HG03432 (cell line): ENCODE results near the gene ST6GALNAC3.
A peak's percentile ranks its signal among the peaks of the same experiment; 100 is the strongest.

Source experiments
- ATAC-seq: cut with Tn5 transposase; IDR thresholded peaks from one replicate; pipeline ENCODE4 v1.9.1; 2021; ENCODE audit warnings: mild to moderate bottlenecking, moderate library complexity; ENCODE audit not compliant: unreplicated experiment

ST6GALNAC3 gene

GRCh38 chr1:76140227-76140626 lies 65.7 kb downstream of the ST6GALNAC3 start:
- ATAC-seq: no peak

- no peak for ATAC-seq
These were observed 67.4 kb downstream of the ST6GALNAC3 start for GRCh38 chr1:76141929-76142328.

DNA sequence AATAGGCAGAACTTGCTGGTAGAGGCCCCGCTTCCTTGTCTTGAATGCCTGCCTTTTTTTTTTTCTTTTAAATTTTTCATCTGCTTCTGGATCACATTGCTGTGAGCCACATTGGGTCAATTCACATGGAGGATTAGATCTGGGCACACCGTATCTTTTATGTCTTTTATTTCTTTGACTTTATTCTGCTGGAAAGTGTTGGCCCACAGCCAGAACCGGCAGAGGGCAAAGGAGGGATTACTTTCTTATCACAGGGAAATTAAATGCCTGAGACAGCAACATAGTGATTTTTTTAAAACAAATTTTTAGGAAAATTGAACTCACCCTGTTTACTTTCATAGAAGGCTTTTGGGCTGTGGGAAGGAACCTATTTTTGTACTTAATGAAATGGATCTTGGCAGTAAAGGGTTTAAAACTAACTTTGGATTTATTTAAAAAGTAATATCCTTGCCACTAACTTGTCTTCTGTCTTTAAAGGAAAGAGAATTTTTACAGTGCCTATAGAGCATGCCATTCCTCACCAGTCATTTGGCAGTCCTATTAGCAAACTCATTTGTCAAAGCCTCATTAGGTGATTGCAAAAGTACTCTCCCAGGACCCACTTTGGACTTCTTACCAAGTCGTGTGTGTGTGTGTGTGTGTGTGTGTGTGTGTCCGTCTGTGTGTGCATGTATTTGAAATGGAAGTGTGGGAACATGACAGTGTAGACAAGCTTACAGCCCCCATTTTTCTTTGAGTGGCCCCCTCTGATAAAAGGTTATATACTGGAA lies 68.4 kb downstream of the ST6GALNAC3 start:
- no peak for ATAC-seq

DNA sequence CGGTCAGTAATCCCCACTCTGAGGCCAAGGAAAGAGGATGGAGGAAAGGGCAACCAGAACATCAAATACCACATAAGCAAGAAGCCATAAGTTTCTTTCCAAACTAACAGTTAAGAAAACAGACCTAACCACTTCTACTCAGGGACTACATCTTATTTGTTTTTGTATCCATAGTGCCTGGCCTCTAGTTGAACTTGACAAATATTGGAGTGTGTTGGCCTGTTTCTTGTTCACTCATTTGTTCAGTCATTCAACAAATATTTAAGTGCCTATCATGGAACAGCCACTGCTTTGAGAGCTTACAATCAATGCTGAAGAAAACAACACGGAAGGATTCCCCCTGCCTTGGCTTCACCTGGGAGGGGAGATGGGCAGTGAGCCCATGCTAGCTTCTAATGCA lies 69.7 kb downstream of the ST6GALNAC3 start:
- ATAC-seq: no peak

GRCh38 chr1:76145332-76145731 lies 70.8 kb downstream of the ST6GALNAC3 start:
- no peak for ATAC-seq

DNA sequence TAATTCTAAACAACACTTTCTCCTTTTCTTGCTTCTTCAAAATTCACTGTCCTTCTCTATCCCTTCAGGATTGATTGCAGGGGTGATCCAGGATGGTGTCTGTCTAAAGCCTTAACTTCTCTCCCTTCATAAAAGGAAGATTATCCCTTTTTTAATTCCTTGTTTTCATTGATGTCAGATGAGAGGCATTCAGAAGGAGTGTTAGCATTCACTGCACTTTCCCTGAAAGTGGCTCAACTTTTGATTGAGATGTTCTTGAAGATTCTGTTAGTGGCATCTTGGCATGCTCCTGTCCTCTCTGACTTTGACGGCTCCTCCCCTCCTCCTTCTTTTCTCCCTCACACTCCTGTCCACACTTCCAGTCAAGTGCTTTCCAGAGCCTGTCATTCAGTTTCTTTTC lies 71.6 kb downstream of the ST6GALNAC3 start:
- ATAC-seq: no peak

GRCh38 chr1:76147917-76148316 lies 73.4 kb downstream of the ST6GALNAC3 start:
- ATAC-seq: no peak

DNA sequence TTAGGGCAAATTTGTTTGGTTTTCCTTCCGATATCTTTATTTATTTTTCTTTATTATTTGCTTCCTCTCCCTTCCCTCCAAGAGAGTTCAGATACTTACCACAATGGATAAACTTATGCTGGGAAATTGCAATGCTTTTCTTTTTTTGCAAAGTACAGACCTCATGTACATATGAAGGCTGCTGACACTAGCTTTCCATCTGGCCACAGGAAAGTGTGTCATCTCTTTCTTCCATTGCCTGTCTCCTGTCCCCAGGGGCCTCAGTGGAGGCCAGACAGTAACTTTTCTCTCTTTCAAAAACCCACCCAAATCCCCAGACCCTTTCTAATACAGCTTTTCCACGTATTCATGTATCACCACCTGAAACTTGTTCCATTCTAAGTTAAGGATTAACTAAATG lies 73.9 kb downstream of the ST6GALNAC3 start:
- no peak for ATAC-seq

- ATAC-seq: peak; percentile 2
These were observed 79.3 kb downstream of the ST6GALNAC3 start for GRCh38 chr1:76153841-76154205.

DNA sequence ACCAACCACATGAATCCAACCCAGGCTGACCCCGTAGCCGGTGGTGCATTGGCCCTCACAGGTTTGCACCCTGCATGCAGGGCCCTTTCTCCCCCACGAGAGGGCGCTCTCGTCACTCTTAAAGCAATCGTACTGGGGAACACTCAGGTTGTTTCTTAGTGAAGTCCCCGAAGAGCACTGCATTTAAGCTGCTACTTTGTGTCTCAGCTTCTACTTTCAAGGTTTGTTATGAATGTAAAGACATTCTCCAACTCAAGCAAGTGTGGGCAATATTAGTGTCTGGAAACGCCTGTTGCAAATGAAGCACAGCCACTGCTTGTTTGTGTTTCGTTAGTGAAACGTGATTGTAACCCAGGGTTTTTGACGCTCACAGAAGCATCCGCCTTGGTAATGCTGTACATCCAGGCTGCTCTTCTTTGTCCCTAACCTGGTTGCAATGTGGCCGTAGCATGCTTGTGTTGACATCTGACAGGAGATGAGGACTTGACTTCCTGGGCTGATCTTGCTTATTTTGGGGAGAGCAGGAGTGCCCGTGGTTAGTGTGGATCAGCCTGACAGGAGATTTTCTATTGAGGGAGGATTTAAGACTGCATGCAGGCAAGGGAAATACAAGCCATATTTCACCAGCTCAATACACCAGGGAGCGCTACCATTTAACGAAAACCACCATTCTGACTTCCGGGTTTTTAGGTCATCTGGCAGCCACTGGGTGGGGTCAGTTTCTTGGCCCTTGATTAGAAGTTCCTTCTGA lies 79.8 kb downstream of the ST6GALNAC3 start:
- ATAC-seq: peak; percentile 95

DNA sequence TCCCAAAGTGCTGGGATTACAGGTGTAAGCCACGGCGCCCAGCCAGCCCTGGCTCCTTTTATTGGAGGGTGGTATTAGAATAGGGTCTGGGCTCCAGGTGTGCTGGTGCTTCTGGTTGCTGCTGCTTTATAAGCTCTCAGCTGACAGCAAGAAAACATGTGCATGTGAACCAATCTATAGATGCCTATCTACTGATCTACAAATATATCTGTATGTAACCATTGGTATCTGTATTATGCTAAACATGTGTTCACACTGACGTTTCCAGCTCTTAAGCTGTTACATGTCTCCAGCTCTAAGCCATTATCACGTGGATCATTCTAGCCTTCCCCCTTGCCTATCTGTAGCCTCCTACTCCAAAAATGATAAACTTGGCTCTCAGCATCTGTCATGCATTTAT lies 82.4 kb downstream of the ST6GALNAC3 start:
- no peak for ATAC-seq

DNA sequence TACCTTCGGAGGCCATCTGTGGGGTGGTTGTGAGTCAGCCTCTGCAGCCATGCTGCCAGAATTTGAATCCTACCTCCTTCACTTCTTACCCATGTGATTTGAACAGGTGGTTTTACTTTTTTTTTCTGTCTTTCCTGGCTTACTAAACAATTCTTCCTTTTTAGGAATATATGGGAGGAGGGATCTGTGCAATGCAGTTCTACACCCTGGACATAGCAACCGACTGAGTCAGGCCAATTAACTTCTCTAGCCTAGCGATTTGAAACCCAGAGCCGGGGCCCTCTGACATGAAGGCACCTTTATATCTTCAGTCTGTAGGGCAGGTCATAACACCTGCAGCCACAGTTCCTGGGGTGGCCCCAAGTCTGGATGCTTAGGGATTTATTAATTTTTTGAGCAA lies 83.6 kb downstream of the ST6GALNAC3 start:
- ATAC-seq: no peak

DNA sequence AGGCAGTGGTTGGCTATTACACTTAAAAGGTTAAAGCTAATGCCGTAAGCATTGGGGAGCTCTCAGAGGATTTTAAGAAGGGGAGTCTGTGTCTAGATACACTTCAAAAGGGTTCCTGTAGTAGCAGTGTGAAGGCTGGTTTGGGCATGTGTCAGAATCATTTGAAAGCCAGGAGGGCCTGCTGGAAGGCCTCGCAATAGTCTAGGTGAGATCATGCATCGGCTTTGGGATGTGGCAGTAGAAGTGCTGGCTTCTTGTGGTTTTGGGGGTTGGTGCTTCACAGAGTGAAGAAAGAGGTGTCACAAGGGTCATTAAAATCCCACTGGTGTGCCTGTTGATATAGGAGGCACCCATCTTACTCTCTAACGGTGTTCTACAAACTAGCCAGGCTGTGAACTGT lies 85.7 kb downstream of the ST6GALNAC3 start:
- no peak for ATAC-seq

DNA sequence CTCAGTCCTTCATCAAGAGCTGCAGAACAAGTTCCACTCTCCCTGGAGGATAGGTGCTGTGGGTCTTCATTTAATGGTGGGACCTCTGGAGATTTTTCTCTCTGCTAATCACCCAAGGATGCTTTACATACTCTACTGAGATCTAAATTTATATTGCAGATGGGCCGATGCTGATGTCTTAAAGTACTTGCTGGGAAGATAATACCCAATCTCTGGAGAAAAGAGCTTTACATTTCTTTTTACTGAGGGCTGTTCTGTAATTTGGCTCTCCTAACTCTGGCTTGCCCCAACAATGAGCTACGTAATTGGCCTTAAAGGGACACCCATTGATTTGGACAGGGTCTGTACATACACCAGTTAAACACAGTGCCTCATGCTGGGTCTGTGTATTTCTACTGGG lies 86.9 kb downstream of the ST6GALNAC3 start:
- no peak for ATAC-seq

DNA sequence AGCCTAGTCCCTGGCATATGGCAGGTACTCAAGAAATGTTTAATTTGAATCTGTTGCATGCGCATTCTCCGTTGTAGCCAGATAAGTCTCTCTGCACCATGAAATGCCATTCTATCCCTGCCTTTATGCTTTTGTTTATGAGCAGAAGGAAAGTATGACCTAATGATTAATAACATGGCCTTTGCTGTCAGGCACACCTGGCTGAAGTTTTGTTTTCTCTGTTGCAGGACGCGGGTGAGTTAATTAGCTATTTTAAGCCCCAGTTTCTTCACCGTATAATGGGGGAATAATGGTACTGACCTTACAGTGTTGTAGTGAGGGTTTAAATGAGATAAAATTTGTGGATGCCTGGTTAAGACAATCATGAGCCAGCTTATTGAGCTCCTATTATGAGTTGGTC lies 87.7 kb downstream of the ST6GALNAC3 start:
- no peak for ATAC-seq

- ATAC-seq: no peak
These were observed 89.6 kb downstream of the ST6GALNAC3 start for GRCh38 chr1:76164165-76164564.

- ATAC-seq: no peak
These were observed 95.5 kb downstream of the ST6GALNAC3 start for GRCh38 chr1:76170084-76170483.

DNA sequence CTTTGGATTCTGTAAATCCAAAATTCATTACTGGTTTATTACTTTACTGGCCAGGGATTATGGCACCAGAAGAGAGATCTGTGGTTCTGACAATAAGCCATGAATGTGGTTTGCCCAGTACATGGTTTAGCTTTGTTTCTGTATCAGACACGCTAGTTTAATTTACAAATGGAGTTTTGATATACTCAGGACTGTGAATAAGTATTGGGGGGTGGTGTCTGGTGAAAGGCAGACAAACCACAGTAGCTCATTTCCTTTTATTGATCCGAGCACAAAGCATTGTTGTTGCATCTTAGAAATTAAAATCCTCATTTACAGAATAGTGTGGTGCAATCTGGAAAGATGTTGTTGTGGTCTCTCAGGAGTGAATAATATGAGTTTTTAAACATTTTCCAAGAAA lies 96.0 kb downstream of the ST6GALNAC3 start:
- no peak for ATAC-seq

- ATAC-seq: no peak
These were observed 101.5 kb downstream of the ST6GALNAC3 start for GRCh38 chr1:76176000-76176399.

DNA sequence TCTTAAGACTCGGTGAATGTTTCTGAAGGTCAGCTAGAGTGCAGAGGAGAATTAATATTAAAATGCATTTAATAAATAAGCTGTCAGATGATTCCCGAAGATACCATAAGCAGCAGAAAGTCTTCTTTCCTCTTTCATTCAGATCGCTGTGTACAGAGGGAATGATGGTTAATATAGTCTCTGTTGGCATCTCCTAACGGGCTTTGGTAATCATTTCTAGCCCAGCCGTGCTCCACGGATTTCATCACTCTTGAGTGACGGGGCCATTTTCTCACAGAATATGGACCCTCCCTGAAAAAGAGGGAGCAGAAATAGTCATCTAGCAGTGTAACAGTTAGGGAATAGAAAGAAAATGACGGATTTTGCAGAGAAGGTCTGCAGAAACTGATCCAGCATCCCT lies 103.1 kb downstream of the ST6GALNAC3 start:
- ATAC-seq: no peak

DNA sequence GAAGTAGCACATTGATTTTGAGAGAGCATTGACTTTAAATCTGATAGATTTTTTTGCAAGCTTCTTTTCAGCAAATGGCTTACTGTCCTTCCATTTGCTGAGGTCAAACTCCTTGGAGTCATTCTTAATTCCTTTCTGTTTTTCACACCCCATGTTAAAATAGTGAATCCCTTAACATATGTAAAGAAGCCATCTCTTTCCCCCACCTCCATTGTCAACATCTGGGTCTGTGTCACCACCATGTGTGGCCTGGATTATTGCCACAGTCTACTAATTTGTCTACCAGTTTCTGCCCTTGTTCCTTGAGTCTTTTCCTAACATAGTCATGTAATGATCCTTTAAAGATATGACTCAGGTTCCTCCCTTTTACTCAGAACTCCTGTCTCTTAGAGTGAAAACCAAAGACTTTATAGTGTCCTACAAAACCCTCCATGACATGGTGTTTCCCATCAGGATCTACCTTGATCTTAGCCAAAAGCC lies 104.7 kb downstream of the ST6GALNAC3 start:
- ATAC-seq: no peak

GRCh38 chr1:76185207-76185606 lies 110.7 kb downstream of the ST6GALNAC3 start:
- no peak for ATAC-seq
